Measurements from ENCODE around the gene RALY. TPM values are rescaled to one million over a fixed set of nuclear protein-coding genes. Genes with fewer than 3 reads are reported as not detected.

The RALY gene
- total RNA-seq, 1 experiment from 2014 or later = 298 TPM

DNA sequence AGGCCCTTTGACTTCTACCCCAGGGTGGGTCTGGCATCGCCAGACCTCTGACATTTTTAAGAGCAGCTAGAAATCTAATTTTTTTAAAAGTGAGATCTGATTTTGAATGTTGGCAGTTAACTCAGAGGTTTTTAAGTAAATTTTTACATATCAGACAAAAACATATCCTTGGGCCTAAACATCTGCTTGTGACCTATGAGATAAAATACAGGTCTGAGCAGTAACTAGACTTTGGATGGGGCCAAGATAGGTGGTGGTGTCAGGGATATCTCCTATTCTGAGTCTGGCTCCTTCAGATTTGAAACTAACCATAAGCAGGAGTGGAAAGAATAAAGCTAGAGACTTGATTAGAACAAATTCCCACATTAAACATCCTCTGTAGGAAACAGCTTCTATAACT lies 17.6 kb downstream of the RALY start:
- Mint-ChIP-seq H3K27ac (ENCODE audit: unreplicated experiment) (no peak overlapping the region), H3K36me3 (ENCODE audit: insufficient read depth, unreplicated experiment) (peaks cover 8% of the 10 kb centered on the region), H3K9me3 (ENCODE audit: unreplicated experiment) (no peaks in the 10 kb centered on the region), H3K4me3 (ENCODE audit: unreplicated experiment) (no peak overlapping the region), H3K27me3 (ENCODE audit: insufficient read depth, unreplicated experiment) (no peaks in the 10 kb centered on the region), H3K4me1 (ENCODE audit: low read depth, unreplicated experiment) (peaks cover 42% of the 10 kb centered on the region)
- CTCF ChIA-PET = interaction anchor here (1.2 kb wide), 1 partner anchor 11 kb away, joined by 5 read pairs; no protein-coding TSS in a partner anchor
- TF ChIP-seq, protein P1, sequence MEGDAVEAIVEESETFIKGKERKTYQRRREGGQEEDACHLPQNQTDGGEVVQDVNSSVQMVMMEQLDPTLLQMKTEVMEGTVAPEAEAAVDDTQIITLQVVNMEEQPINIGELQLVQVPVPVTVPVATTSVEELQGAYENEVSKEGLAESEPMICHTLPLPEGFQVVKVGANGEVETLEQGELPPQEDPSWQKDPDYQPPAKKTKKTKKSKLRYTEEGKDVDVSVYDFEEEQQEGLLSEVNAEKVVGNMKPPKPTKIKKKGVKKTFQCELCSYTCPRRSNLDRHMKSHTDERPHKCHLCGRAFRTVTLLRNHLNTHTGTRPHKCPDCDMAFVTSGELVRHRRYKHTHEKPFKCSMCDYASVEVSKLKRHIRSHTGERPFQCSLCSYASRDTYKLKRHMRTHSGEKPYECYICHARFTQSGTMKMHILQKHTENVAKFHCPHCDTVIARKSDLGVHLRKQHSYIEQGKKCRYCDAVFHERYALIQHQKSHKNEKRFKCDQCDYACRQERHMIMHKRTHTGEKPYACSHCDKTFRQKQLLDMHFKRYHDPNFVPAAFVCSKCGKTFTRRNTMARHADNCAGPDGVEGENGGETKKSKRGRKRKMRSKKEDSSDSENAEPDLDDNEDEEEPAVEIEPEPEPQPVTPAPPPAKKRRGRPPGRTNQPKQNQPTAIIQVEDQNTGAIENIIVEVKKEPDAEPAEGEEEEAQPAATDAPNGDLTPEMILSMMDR (IDR thresholded peaks at IDR 0.05; ENCODE audit: insufficient read depth in 1 of 2, low read depth in 1 of 2, low read length in 1 of 2, severe bottlenecking in 1 of 2, unreplicated experiment in 1 of 2) = no peak
- BruUV-seq (replicated peaks) = no TSS peak
- POLR2A ChIA-PET = interaction anchor here (1.0 to 1.1 kb wide), 2 partner anchors 18 kb away, joined by 4 to 8 read pairs; no protein-coding TSS in a partner anchor
- Histone ChIP-seq H3K9me3 (no peaks in the 10 kb centered on the region), H3K36me3 (ENCODE audit: control insufficient read depth, insufficient read depth, low read length) (no peaks in the 10 kb centered on the region), H3K27me3 (replicated peaks; ENCODE audit: control insufficient read depth, insufficient read depth, low read length) (no peaks in the 10 kb centered on the region), H3K4me3 (ENCODE audit: low read depth, low read length) (no peak overlapping the region), H3K4me1 (peaks cover 9% of the 10 kb centered on the region; the same call in 1 of the 2 replicates)
- DNase-seq = no peak
- intact Hi-C loops (cut with micrococcal nuclease; ENCODE audit: unreplicated experiment) = no loop called here

DNA sequence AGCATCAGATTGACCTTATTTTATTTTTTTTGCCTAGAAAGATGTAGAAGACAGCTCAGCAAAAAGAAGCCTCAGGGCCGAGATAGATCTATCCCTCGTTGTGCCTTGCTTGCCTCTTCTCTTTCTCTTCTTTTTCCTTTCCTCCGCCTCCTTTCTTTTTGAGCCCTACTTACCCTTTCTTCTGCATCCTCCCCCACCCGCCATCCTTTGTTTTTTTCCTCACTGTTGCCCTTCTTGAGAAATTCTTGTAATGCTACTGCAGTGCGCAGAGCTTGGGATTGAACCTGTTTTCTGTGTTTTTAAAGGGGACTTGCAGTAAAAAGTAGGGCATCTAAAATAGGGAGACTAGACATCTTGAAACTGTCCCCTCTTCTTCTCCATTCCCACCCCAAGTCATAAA lies 18.6 kb downstream of the RALY start:
- CTCF ChIA-PET = interaction anchor here (0.9 kb wide), 1 partner anchor 72 kb away, joined by 3 read pairs; no protein-coding TSS in a partner anchor
- H3K9me3 ChIP-seq = no peaks in the 10 kb centered on the region
- BruUV-seq (replicated peaks) = no TSS peak
- H3K36me3 ChIP-seq (ENCODE audit: control insufficient read depth, insufficient read depth, low read length) = no peaks in the 10 kb centered on the region
- no peak for DNase-seq
- H3K27ac Mint-ChIP-seq (ENCODE audit: unreplicated experiment) = no peak overlapping the region
- no peak overlapping the region for H3K4me3 ChIP-seq (ENCODE audit: low read depth, low read length)
- peaks cover 42% of the 10 kb centered on the region for H3K4me1 Mint-ChIP-seq (ENCODE audit: low read depth, unreplicated experiment)
- H3K27me3 Mint-ChIP-seq (ENCODE audit: insufficient read depth, unreplicated experiment) = no peaks in the 10 kb centered on the region
- no peak overlapping the region for H3K4me3 Mint-ChIP-seq (ENCODE audit: unreplicated experiment)
- H3K27me3 ChIP-seq (replicated peaks; ENCODE audit: control insufficient read depth, insufficient read depth, low read length) = no peaks in the 10 kb centered on the region
- H3K4me1 ChIP-seq = peaks cover 9% of the 10 kb centered on the region; the same call in 1 of the 2 replicates
- POLR2A ChIA-PET = interaction anchor here (0.7 to 1.1 kb wide), 2 partner anchors 19 to 389 kb away, joined by 4 read pairs; no protein-coding TSS in a partner anchor
- H3K9me3 Mint-ChIP-seq (ENCODE audit: unreplicated experiment) = no peaks in the 10 kb centered on the region
- intact Hi-C loops (cut with micrococcal nuclease; ENCODE audit: unreplicated experiment) = no loop called here
- peaks cover 2% of the 10 kb centered on the region for H3K36me3 Mint-ChIP-seq (ENCODE audit: insufficient read depth, unreplicated experiment)
- TF ChIP-seq, protein P1 (IDR thresholded peaks at IDR 0.05; ENCODE audit: insufficient read depth in 1 of 2, low read depth in 1 of 2, low read length in 1 of 2, severe bottlenecking in 1 of 2, unreplicated experiment in 1 of 2) = no peak

DNA sequence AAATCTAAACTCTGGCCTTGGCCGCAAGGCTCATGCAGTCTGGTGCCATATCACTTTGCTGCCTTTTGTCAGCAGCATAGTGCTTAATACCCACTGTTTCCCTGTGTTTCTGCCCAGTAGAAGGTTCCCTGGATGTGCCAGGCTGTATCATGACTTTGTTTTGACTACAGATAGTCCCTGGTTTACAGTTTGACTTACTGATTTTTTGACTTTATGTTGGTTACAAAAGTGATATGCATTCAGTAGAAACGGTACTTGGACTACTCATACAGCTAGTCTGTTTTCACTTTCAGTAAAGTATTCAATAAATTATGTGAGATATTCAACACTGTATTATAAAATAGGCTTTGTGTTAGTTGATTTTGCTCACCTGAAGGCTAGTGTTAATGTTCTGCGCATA lies 19.0 kb downstream of the RALY start:
- POLR2A ChIA-PET = interaction anchor here (0.6 to 1.0 kb wide), 2 partner anchors 19 to 1134 kb away, joined by 4 to 6 read pairs; partner anchors contain the start of gene RALY
- no TSS peak for BruUV-seq (replicated peaks)

More for the DNA sequence above, 19.0 kb downstream of the RALY start:
- no peak for DNase-seq
- H3K36me3 ChIP-seq (ENCODE audit: control insufficient read depth, insufficient read depth, low read length) = no peaks in the 10 kb centered on the region
- no peaks in the 10 kb centered on the region for H3K9me3 ChIP-seq
- Mint-ChIP-seq H3K36me3 (ENCODE audit: insufficient read depth, unreplicated experiment) (no peaks in the 10 kb centered on the region), H3K27me3 (ENCODE audit: insufficient read depth, unreplicated experiment) (no peaks in the 10 kb centered on the region), H3K27ac (ENCODE audit: unreplicated experiment) (no peak overlapping the region), H3K4me3 (ENCODE audit: unreplicated experiment) (no peak overlapping the region), H3K9me3 (ENCODE audit: unreplicated experiment) (no peaks in the 10 kb centered on the region), H3K4me1 (ENCODE audit: low read depth, unreplicated experiment) (peaks cover 42% of the 10 kb centered on the region)
- CTCF ChIA-PET = interaction anchor here (0.7 to 0.9 kb wide), 2 partner anchors 12 to 73 kb away, joined by 3 to 6 read pairs; no protein-coding TSS in a partner anchor
- no peaks in the 10 kb centered on the region for H3K27me3 ChIP-seq (replicated peaks; ENCODE audit: control insufficient read depth, insufficient read depth, low read length)
- TF ChIP-seq, protein P1 (IDR thresholded peaks at IDR 0.05; ENCODE audit: insufficient read depth in 1 of 2, low read depth in 1 of 2, low read length in 1 of 2, severe bottlenecking in 1 of 2, unreplicated experiment in 1 of 2) = no peak
- intact Hi-C loops (cut with micrococcal nuclease; ENCODE audit: unreplicated experiment) = no loop called here
- H3K4me3 ChIP-seq (ENCODE audit: low read depth, low read length) = no peak overlapping the region
- H3K4me1 ChIP-seq = peaks cover 9% of the 10 kb centered on the region; the same call in 1 of the 2 replicates

Measured in Caco-2 (cell line).